Measurements from ENCODE around the gene HOXD11. TPM values are rescaled to one million over a fixed set of nuclear protein-coding genes. Genes with fewer than 3 reads are reported as not detected.

Gene HOXD11
- total RNA-seq, 1 experiment from 2014 or later = not detected

DNA sequence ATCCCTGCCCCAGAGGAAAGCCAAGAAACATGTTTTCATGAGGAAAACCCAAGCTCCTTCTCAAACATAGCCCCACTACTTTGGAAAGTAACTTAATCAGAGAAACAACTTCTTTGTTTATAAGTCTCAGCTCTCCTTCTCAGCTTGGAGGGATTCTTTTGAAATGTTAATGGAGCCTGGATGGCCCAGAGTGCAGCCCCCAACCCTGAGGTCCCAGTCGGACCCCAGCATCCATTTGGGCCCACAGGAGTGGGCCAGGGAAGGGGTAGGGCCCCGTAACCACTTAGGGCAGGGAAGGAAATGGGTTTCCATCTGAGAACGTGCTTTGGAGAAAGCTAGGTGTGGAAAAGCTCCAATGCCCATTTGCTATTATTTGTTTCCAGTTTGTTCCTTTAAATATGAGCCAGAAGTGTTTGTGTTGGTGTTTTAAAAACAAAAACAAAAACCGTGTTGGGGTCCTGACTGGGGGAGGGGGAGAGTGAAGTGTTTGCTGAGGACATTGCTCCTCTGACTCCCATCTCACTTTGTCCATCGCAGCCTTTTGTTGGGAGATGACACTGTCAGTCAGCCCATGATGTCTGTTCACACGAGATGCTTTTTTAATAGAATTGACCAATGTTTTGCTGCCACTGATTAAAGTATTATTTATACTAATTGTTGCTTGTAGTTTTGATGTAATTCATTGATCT lies 48.4 kb downstream of the HOXD11 start:
- CTCF ChIA-PET = interaction anchor here (0.8 to 2.6 kb wide), 6 partner anchors 15 to 499 kb away, joined by 3 to 13 read pairs (median 4); no protein-coding TSS in a partner anchor
- no peak overlapping the region for H3K4me3 Mint-ChIP-seq
- H3K27ac Mint-ChIP-seq = no peak overlapping the region
- H3K36me3 Mint-ChIP-seq = peaks cover 2% of the 10 kb centered on the region; the same call in 1 of the 2 replicates
- ATAC-seq = peak; percentile 9
- H3K9me3 Mint-ChIP-seq = no peaks in the 10 kb centered on the region
- POLR2A ChIA-PET = no interaction called here
- H3K4me1 Mint-ChIP-seq = peaks cover 32% of the 10 kb centered on the region
- peaks cover 100% of the 10 kb centered on the region for H3K27me3 Mint-ChIP-seq (ENCODE audit: low read depth)
- no peak for DNase-seq (ENCODE audit: low spot score)
- TF ChIP-seq MYBL2 (CRISPR knock-in tag; IDR thresholded peaks at IDR 0.05) (no peak), ZNF121 (CRISPR knock-in tag; IDR thresholded peaks at IDR 0.05) (no peak), ZNF232 (CRISPR knock-in tag; IDR thresholded peaks at IDR 0.05) (no peak), FOXJ3 (CRISPR knock-in tag; IDR thresholded peaks at IDR 0.05; ENCODE audit: borderline replicate concordance) (no peak), EMX1 (CRISPR knock-in tag; IDR thresholded peaks at IDR 0.05) (no peak), SP1 (CRISPR knock-in tag; conservative IDR thresholded peaks at IDR 0.05) (no peak), TEAD1 (CRISPR knock-in tag; IDR thresholded peaks at IDR 0.05) (no peak), RORB (CRISPR knock-in tag; IDR thresholded peaks at IDR 0.05) (no peak), PRRX2 (CRISPR knock-in tag; IDR thresholded peaks at IDR 0.05) (no peak)
- TF ChIP-seq, protein P1, sequence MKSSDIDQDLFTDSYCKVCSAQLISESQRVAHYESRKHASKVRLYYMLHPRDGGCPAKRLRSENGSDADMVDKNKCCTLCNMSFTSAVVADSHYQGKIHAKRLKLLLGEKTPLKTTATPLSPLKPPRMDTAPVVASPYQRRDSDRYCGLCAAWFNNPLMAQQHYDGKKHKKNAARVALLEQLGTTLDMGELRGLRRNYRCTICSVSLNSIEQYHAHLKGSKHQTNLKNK (CRISPR knock-in tag; IDR thresholded peaks at IDR 0.05) = no peak
- TF ChIP-seq, protein P2, sequence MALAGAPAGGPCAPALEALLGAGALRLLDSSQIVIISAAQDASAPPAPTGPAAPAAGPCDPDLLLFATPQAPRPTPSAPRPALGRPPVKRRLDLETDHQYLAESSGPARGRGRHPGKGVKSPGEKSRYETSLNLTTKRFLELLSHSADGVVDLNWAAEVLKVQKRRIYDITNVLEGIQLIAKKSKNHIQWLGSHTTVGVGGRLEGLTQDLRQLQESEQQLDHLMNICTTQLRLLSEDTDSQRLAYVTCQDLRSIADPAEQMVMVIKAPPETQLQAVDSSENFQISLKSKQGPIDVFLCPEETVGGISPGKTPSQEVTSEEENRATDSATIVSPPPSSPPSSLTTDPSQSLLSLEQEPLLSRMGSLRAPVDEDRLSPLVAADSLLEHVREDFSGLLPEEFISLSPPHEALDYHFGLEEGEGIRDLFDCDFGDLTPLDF (CRISPR knock-in tag; IDR thresholded peaks at IDR 0.05) = no peak
- TF ChIP-seq, protein P3, sequence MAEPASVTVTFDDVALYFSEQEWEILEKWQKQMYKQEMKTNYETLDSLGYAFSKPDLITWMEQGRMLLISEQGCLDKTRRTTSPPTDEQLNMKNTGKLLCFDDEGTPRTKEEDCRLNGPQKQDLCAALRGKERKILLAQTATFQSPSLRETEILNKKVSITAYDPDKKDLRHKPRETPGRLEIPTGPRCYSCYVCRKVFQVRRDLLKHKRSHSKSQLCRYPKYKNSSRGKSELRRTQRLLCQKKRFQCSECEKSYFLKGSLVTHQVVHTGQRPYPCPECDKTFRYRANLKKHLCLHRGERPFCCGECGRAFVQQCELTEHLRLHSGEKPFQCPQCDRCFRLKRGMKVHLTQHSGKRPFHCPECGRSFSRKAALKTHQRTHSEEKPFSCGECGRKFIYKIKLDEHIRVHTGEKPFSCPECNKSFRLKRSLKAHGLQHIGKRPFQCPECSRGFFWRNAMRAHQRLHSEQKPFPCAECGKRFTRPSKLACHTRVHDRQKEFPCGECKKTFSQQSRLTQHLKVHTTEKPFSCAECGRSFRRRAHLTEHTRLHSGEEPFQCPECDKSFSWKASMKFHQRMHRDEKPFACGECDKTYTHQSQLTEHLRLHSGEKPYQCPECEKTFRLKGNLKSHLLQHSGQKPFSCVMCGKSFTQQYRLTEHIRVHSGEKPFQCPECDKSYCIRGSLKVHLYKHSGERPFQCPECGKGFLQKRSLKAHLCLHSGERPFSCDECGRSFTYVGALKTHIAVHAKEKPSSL (CRISPR knock-in tag; conservative IDR thresholded peaks at IDR 0.05) = no peak
- TF ChIP-seq, protein P4, sequence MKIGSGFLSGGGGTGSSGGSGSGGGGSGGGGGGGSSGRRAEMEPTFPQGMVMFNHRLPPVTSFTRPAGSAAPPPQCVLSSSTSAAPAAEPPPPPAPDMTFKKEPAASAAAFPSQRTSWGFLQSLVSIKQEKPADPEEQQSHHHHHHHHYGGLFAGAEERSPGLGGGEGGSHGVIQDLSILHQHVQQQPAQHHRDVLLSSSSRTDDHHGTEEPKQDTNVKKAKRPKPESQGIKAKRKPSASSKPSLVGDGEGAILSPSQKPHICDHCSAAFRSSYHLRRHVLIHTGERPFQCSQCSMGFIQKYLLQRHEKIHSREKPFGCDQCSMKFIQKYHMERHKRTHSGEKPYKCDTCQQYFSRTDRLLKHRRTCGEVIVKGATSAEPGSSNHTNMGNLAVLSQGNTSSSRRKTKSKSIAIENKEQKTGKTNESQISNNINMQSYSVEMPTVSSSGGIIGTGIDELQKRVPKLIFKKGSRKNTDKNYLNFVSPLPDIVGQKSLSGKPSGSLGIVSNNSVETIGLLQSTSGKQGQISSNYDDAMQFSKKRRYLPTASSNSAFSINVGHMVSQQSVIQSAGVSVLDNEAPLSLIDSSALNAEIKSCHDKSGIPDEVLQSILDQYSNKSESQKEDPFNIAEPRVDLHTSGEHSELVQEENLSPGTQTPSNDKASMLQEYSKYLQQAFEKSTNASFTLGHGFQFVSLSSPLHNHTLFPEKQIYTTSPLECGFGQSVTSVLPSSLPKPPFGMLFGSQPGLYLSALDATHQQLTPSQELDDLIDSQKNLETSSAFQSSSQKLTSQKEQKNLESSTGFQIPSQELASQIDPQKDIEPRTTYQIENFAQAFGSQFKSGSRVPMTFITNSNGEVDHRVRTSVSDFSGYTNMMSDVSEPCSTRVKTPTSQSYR (CRISPR knock-in tag; IDR thresholded peaks at IDR 0.05) = no peak
- TF ChIP-seq, protein P5, sequence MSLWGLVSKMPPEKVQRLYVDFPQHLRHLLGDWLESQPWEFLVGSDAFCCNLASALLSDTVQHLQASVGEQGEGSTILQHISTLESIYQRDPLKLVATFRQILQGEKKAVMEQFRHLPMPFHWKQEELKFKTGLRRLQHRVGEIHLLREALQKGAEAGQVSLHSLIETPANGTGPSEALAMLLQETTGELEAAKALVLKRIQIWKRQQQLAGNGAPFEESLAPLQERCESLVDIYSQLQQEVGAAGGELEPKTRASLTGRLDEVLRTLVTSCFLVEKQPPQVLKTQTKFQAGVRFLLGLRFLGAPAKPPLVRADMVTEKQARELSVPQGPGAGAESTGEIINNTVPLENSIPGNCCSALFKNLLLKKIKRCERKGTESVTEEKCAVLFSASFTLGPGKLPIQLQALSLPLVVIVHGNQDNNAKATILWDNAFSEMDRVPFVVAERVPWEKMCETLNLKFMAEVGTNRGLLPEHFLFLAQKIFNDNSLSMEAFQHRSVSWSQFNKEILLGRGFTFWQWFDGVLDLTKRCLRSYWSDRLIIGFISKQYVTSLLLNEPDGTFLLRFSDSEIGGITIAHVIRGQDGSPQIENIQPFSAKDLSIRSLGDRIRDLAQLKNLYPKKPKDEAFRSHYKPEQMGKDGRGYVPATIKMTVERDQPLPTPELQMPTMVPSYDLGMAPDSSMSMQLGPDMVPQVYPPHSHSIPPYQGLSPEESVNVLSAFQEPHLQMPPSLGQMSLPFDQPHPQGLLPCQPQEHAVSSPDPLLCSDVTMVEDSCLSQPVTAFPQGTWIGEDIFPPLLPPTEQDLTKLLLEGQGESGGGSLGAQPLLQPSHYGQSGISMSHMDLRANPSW (CRISPR knock-in tag; conservative IDR thresholded peaks at IDR 0.05; ENCODE audit: low read depth) = no peak
- TF ChIP-seq, protein P6, sequence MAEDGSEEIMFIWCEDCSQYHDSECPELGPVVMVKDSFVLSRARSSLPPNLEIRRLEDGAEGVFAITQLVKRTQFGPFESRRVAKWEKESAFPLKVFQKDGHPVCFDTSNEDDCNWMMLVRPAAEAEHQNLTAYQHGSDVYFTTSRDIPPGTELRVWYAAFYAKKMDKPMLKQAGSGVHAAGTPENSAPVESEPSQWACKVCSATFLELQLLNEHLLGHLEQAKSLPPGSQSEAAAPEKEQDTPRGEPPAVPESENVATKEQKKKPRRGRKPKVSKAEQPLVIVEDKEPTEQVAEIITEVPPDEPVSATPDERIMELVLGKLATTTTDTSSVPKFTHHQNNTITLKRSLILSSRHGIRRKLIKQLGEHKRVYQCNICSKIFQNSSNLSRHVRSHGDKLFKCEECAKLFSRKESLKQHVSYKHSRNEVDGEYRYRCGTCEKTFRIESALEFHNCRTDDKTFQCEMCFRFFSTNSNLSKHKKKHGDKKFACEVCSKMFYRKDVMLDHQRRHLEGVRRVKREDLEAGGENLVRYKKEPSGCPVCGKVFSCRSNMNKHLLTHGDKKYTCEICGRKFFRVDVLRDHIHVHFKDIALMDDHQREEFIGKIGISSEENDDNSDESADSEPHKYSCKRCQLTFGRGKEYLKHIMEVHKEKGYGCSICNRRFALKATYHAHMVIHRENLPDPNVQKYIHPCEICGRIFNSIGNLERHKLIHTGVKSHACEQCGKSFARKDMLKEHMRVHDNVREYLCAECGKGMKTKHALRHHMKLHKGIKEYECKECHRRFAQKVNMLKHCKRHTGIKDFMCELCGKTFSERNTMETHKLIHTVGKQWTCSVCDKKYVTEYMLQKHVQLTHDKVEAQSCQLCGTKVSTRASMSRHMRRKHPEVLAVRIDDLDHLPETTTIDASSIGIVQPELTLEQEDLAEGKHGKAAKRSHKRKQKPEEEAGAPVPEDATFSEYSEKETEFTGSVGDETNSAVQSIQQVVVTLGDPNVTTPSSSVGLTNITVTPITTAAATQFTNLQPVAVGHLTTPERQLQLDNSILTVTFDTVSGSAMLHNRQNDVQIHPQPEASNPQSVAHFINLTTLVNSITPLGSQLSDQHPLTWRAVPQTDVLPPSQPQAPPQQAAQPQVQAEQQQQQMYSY (CRISPR knock-in tag; IDR thresholded peaks at IDR 0.05) = no peak
- TF ChIP-seq, protein P7, sequence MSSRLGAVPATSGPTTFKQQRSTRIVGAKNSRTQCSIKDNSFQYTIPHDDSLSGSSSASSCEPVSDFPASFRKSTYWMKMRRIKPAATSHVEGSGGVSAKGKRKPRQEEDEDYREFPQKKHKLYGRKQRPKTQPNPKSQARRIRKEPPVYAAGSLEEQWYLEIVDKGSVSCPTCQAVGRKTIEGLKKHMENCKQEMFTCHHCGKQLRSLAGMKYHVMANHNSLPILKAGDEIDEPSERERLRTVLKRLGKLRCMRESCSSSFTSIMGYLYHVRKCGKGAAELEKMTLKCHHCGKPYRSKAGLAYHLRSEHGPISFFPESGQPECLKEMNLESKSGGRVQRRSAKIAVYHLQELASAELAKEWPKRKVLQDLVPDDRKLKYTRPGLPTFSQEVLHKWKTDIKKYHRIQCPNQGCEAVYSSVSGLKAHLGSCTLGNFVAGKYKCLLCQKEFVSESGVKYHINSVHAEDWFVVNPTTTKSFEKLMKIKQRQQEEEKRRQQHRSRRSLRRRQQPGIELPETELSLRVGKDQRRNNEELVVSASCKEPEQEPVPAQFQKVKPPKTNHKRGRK (CRISPR knock-in tag; IDR thresholded peaks at IDR 0.05; ENCODE audit: borderline replicate concordance) = no peak
- TF ChIP-seq, protein P8, sequence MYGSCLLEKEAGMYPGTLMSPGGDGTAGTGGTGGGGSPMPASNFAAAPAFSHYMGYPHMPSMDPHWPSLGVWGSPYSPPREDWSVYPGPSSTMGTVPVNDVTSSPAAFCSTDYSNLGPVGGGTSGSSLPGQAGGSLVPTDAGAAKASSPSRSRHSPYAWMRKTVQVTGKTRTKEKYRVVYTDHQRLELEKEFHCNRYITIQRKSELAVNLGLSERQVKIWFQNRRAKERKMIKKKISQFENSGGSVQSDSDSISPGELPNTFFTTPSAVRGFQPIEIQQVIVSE (CRISPR knock-in tag; IDR thresholded peaks at IDR 0.05; ENCODE audit: borderline replicate concordance) = no peak

Data from WTC11 (cell line).